ENCODE results near the gene DHX35. TPM values are rescaled to one million over a fixed set of nuclear protein-coding genes. Genes with fewer than 3 reads are reported as not detected.

Gene DHX35
- total and polyA plus RNA-seq, 2 of the 13 experiments (the other 11 are each of a cell fraction or from before 2014, with no cell fraction given) = 25.8 to 28.7 TPM

- TF ChIP-seq SOX6 (IDR thresholded peaks at IDR 0.05) = no peak
- peak; percentile 64; the same call in 1 of the 2 replicates for TF ChIP-seq SOX6 (CRISPR knock-in tag; IDR thresholded peaks at IDR 0.05)
- no peak for TF ChIP-seq ZNF484 (CRISPR knock-in tag; IDR thresholded peaks at IDR 0.05; ENCODE audit: borderline replicate concordance, low read depth)
- TF ChIP-seq ZNF329 (CRISPR knock-in tag; IDR thresholded peaks at IDR 0.05; ENCODE audit: low read depth) = peak; percentile 100
- TF ChIP-seq, protein P1, sequence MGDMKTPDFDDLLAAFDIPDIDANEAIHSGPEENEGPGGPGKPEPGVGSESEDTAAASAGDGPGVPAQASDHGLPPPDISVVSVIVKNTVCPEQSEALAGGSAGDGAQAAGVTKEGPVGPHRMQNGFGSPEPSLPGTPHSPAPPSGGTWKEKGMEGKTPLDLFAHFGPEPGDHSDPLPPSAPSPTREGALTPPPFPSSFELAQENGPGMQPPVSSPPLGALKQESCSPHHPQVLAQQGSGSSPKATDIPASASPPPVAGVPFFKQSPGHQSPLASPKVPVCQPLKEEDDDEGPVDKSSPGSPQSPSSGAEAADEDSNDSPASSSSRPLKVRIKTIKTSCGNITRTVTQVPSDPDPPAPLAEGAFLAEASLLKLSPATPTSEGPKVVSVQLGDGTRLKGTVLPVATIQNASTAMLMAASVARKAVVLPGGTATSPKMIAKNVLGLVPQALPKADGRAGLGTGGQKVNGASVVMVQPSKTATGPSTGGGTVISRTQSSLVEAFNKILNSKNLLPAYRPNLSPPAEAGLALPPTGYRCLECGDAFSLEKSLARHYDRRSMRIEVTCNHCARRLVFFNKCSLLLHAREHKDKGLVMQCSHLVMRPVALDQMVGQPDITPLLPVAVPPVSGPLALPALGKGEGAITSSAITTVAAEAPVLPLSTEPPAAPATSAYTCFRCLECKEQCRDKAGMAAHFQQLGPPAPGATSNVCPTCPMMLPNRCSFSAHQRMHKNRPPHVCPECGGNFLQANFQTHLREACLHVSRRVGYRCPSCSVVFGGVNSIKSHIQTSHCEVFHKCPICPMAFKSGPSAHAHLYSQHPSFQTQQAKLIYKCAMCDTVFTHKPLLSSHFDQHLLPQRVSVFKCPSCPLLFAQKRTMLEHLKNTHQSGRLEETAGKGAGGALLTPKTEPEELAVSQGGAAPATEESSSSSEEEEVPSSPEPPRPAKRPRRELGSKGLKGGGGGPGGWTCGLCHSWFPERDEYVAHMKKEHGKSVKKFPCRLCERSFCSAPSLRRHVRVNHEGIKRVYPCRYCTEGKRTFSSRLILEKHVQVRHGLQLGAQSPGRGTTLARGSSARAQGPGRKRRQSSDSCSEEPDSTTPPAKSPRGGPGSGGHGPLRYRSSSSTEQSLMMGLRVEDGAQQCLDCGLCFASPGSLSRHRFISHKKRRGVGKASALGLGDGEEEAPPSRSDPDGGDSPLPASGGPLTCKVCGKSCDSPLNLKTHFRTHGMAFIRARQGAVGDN (CRISPR knock-in tag; IDR thresholded peaks at IDR 0.05) = no peak
- no peak for TF ChIP-seq ETV6 (CRISPR knock-in tag; conservative IDR thresholded peaks at IDR 0.05)
- no peak for TF ChIP-seq HDAC6 (IDR thresholded peaks at IDR 0.05; ENCODE audit: low read depth, low read length)
- TF ChIP-seq KMT2A (CRISPR knock-in tag; IDR thresholded peaks at IDR 0.05) = no peak
- TF ChIP-seq ZNF788 (CRISPR knock-in tag; IDR thresholded peaks at IDR 0.05; ENCODE audit: borderline replicate concordance) = no peak
- TF ChIP-seq, protein P2, sequence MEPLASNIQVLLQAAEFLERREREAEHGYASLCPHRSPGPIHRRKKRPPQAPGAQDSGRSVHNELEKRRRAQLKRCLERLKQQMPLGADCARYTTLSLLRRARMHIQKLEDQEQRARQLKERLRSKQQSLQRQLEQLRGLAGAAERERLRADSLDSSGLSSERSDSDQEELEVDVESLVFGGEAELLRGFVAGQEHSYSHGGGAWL (CRISPR knock-in tag; IDR thresholded peaks at IDR 0.05) = no peak
- no peak for TF ChIP-seq MZF1 (CRISPR knock-in tag; IDR thresholded peaks at IDR 0.05; ENCODE audit: borderline replicate concordance)
- TF ChIP-seq, protein P3, sequence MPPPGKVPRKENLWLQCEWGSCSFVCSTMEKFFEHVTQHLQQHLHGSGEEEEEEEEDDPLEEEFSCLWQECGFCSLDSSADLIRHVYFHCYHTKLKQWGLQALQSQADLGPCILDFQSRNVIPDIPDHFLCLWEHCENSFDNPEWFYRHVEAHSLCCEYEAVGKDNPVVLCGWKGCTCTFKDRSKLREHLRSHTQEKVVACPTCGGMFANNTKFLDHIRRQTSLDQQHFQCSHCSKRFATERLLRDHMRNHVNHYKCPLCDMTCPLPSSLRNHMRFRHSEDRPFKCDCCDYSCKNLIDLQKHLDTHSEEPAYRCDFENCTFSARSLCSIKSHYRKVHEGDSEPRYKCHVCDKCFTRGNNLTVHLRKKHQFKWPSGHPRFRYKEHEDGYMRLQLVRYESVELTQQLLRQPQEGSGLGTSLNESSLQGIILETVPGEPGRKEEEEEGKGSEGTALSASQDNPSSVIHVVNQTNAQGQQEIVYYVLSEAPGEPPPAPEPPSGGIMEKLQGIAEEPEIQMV (CRISPR knock-in tag; IDR thresholded peaks at IDR 0.05; ENCODE audit: low read depth) = no peak
- peak; percentile 61; the same call in 1 of the 2 replicates for TF ChIP-seq RXRB (CRISPR knock-in tag; IDR thresholded peaks at IDR 0.05; ENCODE audit: borderline replicate concordance)
- TF ChIP-seq, protein P4, sequence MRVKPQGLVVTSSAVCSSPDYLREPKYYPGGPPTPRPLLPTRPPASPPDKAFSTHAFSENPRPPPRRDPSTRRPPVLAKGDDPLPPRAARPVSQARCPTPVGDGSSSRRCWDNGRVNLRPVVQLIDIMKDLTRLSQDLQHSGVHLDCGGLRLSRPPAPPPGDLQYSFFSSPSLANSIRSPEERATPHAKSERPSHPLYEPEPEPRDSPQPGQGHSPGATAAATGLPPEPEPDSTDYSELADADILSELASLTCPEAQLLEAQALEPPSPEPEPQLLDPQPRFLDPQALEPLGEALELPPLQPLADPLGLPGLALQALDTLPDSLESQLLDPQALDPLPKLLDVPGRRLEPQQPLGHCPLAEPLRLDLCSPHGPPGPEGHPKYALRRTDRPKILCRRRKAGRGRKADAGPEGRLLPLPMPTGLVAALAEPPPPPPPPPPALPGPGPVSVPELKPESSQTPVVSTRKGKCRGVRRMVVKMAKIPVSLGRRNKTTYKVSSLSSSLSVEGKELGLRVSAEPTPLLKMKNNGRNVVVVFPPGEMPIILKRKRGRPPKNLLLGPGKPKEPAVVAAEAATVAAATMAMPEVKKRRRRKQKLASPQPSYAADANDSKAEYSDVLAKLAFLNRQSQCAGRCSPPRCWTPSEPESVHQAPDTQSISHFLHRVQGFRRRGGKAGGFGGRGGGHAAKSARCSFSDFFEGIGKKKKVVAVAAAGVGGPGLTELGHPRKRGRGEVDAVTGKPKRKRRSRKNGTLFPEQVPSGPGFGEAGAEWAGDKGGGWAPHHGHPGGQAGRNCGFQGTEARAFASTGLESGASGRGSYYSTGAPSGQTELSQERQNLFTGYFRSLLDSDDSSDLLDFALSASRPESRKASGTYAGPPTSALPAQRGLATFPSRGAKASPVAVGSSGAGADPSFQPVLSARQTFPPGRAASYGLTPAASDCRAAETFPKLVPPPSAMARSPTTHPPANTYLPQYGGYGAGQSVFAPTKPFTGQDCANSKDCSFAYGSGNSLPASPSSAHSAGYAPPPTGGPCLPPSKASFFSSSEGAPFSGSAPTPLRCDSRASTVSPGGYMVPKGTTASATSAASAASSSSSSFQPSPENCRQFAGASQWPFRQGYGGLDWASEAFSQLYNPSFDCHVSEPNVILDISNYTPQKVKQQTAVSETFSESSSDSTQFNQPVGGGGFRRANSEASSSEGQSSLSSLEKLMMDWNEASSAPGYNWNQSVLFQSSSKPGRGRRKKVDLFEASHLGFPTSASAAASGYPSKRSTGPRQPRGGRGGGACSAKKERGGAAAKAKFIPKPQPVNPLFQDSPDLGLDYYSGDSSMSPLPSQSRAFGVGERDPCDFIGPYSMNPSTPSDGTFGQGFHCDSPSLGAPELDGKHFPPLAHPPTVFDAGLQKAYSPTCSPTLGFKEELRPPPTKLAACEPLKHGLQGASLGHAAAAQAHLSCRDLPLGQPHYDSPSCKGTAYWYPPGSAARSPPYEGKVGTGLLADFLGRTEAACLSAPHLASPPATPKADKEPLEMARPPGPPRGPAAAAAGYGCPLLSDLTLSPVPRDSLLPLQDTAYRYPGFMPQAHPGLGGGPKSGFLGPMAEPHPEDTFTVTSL (CRISPR knock-in tag; IDR thresholded peaks at IDR 0.05; ENCODE audit: borderline replicate concordance) = peak; percentile 53; the same call in 1 of the 2 replicates
- TF ChIP-seq ELF1 (CRISPR knock-in tag; IDR thresholded peaks at IDR 0.05) = peak; percentile 46; the same call in 1 of the 2 replicates
- TF ChIP-seq ZNF75D (CRISPR knock-in tag; IDR thresholded peaks at IDR 0.05; ENCODE audit: borderline replicate concordance) = no peak
These were observed 108.5 kb downstream of the DHX35 start (continued) for GRCh38 chr20:39070484-39071231.

Data from HepG2 (cell line).